ENCODE measurements around the gene TRPV3.

Gene TRPV3

GRCh38 chr17:3534881-3535252 lies 22.7 kb downstream of the TRPV3 start:
- no peaks in the 10 kb centered on the region for H3K36me3 ChIP-seq (ENCODE audit: control insufficient read depth, low read length)
- H3K4me2 ChIP-seq (ENCODE audit: low read length): no peak overlapping the region; the same call in 1 of the 2 replicates
- H3K27ac ChIP-seq (ENCODE audit: low read depth, low read length): no peak overlapping the region
- no peaks in the 10 kb centered on the region for H3K9me3 ChIP-seq (ENCODE audit: control insufficient read depth, insufficient read depth, low read length)
- H3K4me1 ChIP-seq (ENCODE audit: control insufficient read depth, low read length): 0 out of 2 replicates have a peak, but pooled peaks cover 5% of the 10 kb centered on the region
- no peaks in the 10 kb centered on the region for H3K79me2 ChIP-seq (ENCODE audit: control insufficient read depth, low read length)
- no peaks in the 10 kb centered on the region for H4K20me1 ChIP-seq (ENCODE audit: control insufficient read depth, insufficient read depth, low read depth, low read length)
- TF ChIP-seq EZH2phosphoT487 (IDR thresholded peaks at IDR 0.05; ENCODE audit: borderline replicate concordance, low read length): no peak
- TF ChIP-seq, protein P1, sequence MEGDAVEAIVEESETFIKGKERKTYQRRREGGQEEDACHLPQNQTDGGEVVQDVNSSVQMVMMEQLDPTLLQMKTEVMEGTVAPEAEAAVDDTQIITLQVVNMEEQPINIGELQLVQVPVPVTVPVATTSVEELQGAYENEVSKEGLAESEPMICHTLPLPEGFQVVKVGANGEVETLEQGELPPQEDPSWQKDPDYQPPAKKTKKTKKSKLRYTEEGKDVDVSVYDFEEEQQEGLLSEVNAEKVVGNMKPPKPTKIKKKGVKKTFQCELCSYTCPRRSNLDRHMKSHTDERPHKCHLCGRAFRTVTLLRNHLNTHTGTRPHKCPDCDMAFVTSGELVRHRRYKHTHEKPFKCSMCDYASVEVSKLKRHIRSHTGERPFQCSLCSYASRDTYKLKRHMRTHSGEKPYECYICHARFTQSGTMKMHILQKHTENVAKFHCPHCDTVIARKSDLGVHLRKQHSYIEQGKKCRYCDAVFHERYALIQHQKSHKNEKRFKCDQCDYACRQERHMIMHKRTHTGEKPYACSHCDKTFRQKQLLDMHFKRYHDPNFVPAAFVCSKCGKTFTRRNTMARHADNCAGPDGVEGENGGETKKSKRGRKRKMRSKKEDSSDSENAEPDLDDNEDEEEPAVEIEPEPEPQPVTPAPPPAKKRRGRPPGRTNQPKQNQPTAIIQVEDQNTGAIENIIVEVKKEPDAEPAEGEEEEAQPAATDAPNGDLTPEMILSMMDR (IDR thresholded peaks at IDR 0.05; ENCODE audit: low read depth, low read length, poor library complexity, severe bottlenecking): no peak
- no peaks in the 10 kb centered on the region for H3K27me3 ChIP-seq (ENCODE audit: control insufficient read depth, low read length)
- no peaks in the 10 kb centered on the region; the same call in 1 of the 2 replicates for H3F3A ChIP-seq (ENCODE audit: control insufficient read depth, insufficient read depth)
- H3K4me3 ChIP-seq (ENCODE audit: low read length): peak overlapping the region; percentile 24; the same call in 1 of the 2 replicates
- no peaks in the 10 kb centered on the region for H3K9me2 ChIP-seq (replicated peaks; ENCODE audit: control insufficient read depth, low read length)

- Histone ChIP-seq H3K4me3 (ENCODE audit: low read length) (no peak overlapping the region), H3K36me3 (ENCODE audit: control insufficient read depth, low read length) (no peaks in the 10 kb centered on the region), H3K79me2 (ENCODE audit: control insufficient read depth, low read length) (no peaks in the 10 kb centered on the region), H3K9me3 (ENCODE audit: control insufficient read depth, insufficient read depth, low read length) (no peaks in the 10 kb centered on the region), H3K9me2 (replicated peaks; ENCODE audit: control insufficient read depth, low read length) (no peaks in the 10 kb centered on the region), H3K4me2 (ENCODE audit: low read length) (no peak overlapping the region), H3K4me1 (ENCODE audit: control insufficient read depth, low read length) (0 out of 2 replicates have a peak, but pooled peaks cover 5% of the 10 kb centered on the region), H3F3A (ENCODE audit: control insufficient read depth, insufficient read depth) (no peaks in the 10 kb centered on the region; the same call in 1 of the 2 replicates), H3K27ac (ENCODE audit: low read depth, low read length) (no peak overlapping the region), H4K20me1 (ENCODE audit: control insufficient read depth, insufficient read depth, low read depth, low read length) (no peaks in the 10 kb centered on the region), H3K27me3 (ENCODE audit: control insufficient read depth, low read length) (no peaks in the 10 kb centered on the region)
- TF ChIP-seq, protein P1 (IDR thresholded peaks at IDR 0.05; ENCODE audit: low read depth, low read length, poor library complexity, severe bottlenecking): no peak
- no peak for TF ChIP-seq EZH2phosphoT487 (IDR thresholded peaks at IDR 0.05; ENCODE audit: borderline replicate concordance, low read length)
Measured at GRCh38 chr17:3533752-3534151, 23.9 kb downstream of the TRPV3 start.

DNA sequence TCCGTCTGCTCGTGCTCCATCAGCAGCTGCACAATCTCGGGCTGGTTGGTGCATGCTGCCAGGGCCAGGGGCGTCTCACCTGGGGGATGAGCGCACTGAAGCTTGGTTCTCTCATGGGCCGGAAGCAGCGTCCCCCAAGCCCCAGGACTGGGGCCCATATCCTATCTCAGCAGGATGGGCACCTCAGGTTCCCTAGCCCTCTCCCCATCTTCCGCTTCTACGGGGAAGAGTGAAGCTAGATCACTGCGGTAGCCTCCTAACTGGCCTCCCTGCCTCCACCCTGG lies 24.8 kb downstream of the TRPV3 start:
- Histone ChIP-seq H3K4me3 (ENCODE audit: low read length) (no peak overlapping the region), H3K4me1 (ENCODE audit: control insufficient read depth, low read length) (0 out of 2 replicates have a peak, but pooled peaks cover 5% of the 10 kb centered on the region), H3F3A (ENCODE audit: control insufficient read depth, insufficient read depth) (no peaks in the 10 kb centered on the region; the same call in 1 of the 2 replicates), H3K79me2 (ENCODE audit: control insufficient read depth, low read length) (no peaks in the 10 kb centered on the region), H3K27ac (ENCODE audit: low read depth, low read length) (no peak overlapping the region), H4K20me1 (ENCODE audit: control insufficient read depth, insufficient read depth, low read depth, low read length) (no peaks in the 10 kb centered on the region), H3K4me2 (ENCODE audit: low read length) (no peak overlapping the region), H3K36me3 (ENCODE audit: control insufficient read depth, low read length) (no peaks in the 10 kb centered on the region), H3K9me3 (ENCODE audit: control insufficient read depth, insufficient read depth, low read length) (no peaks in the 10 kb centered on the region), H3K27me3 (ENCODE audit: control insufficient read depth, low read length) (no peaks in the 10 kb centered on the region), H3K9me2 (replicated peaks; ENCODE audit: control insufficient read depth, low read length) (no peaks in the 10 kb centered on the region)
- TF ChIP-seq, protein P1 (IDR thresholded peaks at IDR 0.05; ENCODE audit: low read depth, low read length, poor library complexity, severe bottlenecking): no peak
- no peak for TF ChIP-seq EZH2phosphoT487 (IDR thresholded peaks at IDR 0.05; ENCODE audit: borderline replicate concordance, low read length)
